Activated CD8-positive, alpha-beta memory T cell treated with anti-CD3 and anti-CD28 coated beads, Interleukin-2, amount 50 U/mL, for 1 hour (primary cell): ENCODE data around the gene UBA6.
"Not testable (repeated sequence)": the region's sequence is repeated elsewhere in the genome, so short reads cannot be mapped to it uniquely, and the experiment has no call there.

ENCODE experiments used
- DNase-seq: peaks from one replicate; pipeline ENCODE4 v3.0.0-alpha.2; 2020; ENCODE audit errors: extremely low read depth

UBA6 gene

GRCh38 chr4:67713529-67714247, 12.7 kb upstream of the UBA6 start:
- DNase-seq: no peak

GRCh38 chr4:67712650-67713528, 11.9 kb upstream of the UBA6 start:
- DNase-seq: no peak

GRCh38 chr4:67712000-67712625, 11.2 kb upstream of the UBA6 start:
- no peak for DNase-seq

- DNase-seq: not testable (repeated sequence)
Observed at GRCh38 chr4:67706682-67707081, 5.7 kb upstream of the UBA6 start.

- DNase-seq: no peak
Observed at GRCh38 chr4:67704843-67705242, 3.9 kb upstream of the UBA6 start.

GRCh38 chr4:67702166-67702565, 1.2 kb upstream of the UBA6 start:
- DNase-seq: no peak

GRCh38 chr4:67701517-67701850, 529 bp upstream of the UBA6 start:
- DNase-seq: no peak

- no peak for DNase-seq
Observed at GRCh38 chr4:67700116-67700737, 728 bp downstream of the UBA6 start.

GRCh38 chr4:67699603-67700002, 1.4 kb downstream of the UBA6 start:
- no peak for DNase-seq

GRCh38 chr4:67697860-67698687, 2.9 kb downstream of the UBA6 start:
- no peak for DNase-seq

- no peak for DNase-seq
Observed at GRCh38 chr4:67696061-67696460, 4.9 kb downstream of the UBA6 start.

- DNase-seq: no peak
Observed at GRCh38 chr4:67694662-67695061, 6.3 kb downstream of the UBA6 start.

- DNase-seq: no peak
Observed at GRCh38 chr4:67691328-67691727, 9.6 kb downstream of the UBA6 start.

GRCh38 chr4:67687636-67688035, 13.3 kb downstream of the UBA6 start:
- no peak for DNase-seq

- DNase-seq: no peak
Observed at GRCh38 chr4:67685532-67685859, 15.5 kb downstream of the UBA6 start.

- no peak for DNase-seq
Observed at GRCh38 chr4:67684839-67685531, 16.0 kb downstream of the UBA6 start.

- no peak for DNase-seq
Observed at GRCh38 chr4:67682266-67682665, 18.7 kb downstream of the UBA6 start.

- no peak for DNase-seq
Observed at GRCh38 chr4:67680581-67681222, 20.3 kb downstream of the UBA6 start.

- DNase-seq: no peak
Observed at GRCh38 chr4:67678612-67679011, 22.3 kb downstream of the UBA6 start.

- no peak for DNase-seq
Observed at GRCh38 chr4:67674098-67674497, 26.9 kb downstream of the UBA6 start.
